ENCODE measurements around the gene KRT85.
A peak's percentile ranks its signal among the peaks of the same experiment; 100 is the strongest.

Gene KRT85

DNA sequence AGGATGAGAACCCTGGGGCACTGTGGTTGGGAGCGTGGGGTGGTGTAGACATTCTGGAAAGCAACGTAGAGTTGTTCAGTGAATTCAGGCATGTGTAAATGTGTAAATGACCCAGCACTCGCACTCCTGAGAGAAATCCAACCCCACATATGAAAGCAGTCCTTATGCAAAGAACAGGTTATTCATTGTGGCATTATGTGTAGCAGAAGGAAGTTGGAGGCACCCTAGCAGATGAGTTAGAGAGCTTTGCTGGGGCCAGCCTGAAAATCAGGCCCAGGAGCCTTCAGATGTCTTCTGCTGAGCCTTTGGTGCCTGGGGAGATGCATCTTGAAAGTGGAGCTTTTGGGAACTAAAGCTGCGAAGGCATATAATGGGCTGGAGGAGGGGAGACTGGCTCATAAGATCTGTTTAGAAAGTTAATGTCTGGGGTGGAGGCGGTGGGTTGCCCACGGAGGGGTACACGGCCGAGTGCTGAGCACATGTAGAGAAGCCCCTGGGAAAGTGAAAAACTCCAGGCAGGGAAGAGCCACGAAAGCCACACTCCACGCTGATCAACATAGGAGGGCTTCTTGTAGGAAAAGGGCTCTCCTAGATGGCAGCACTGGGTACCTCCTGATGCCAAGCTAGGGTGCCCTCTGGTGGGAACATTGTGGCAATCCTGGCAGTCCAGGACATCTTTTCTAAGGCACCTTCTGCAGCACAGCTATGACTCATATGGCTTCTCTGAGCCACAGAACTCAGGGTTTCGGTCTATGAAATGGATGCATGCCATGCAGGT, 40.0 kb downstream of the KRT85 start:
- Histone ChIP-seq H3K27ac (ENCODE audit: extremely low read depth, low read depth, low read length) (no peak overlapping the region), H3K4me3 (ENCODE audit: low read depth, low read length) (no peak overlapping the region), H3K9me3 (ENCODE audit: control insufficient read depth, insufficient read depth, low read depth, low read length) (no peaks in the 10 kb centered on the region), H3K4me1 (ENCODE audit: control insufficient read depth, insufficient read depth, low read length) (no peaks in the 10 kb centered on the region), H3K36me3 (ENCODE audit: control insufficient read depth in 2 of 2, insufficient read depth in 1 of 2, low read length in 2 of 2) (no peaks in the 10 kb centered on the region)
- POLR2A ChIA-PET = interaction anchor here (0.6 to 1.4 kb wide), 4 partner anchors 10 to 171 kb away, joined by 4 to 6 read pairs (median 4); no protein-coding TSS in a partner anchor
- CTCF ChIA-PET = interaction anchor here (0.6 to 9.2 kb wide), 51 partner anchors 9 to 653 kb away, joined by 3 to 104 read pairs (median 6); no protein-coding TSS in a partner anchor
- peak; percentile 51; the same call in 1 of the 2 replicates for TF ChIP-seq KLF8 (tag by site-specific recombination; IDR thresholded peaks at IDR 0.05)
- no peak for TF ChIP-seq ZNF19 (tag by site-specific recombination; IDR thresholded peaks at IDR 0.05; ENCODE audit: low read depth)
- 0 out of 2 replicates have a peak, but pooled peaks have one; percentile 13 for TF ChIP-seq ZNF366 (tag by site-specific recombination; conservative IDR thresholded peaks at IDR 0.05)
- peak; percentile 44; the same call in 1 of the 2 replicates for TF ChIP-seq SP7 (tag by site-specific recombination; IDR thresholded peaks at IDR 0.05)
- TF ChIP-seq ZNF214 (tag by site-specific recombination; IDR thresholded peaks at IDR 0.05; ENCODE audit: borderline replicate concordance) = no peak
- TF ChIP-seq ZFP69B (tag by site-specific recombination; IDR thresholded peaks at IDR 0.05) = no peak
- peak; percentile 95 for TF ChIP-seq ZNF660 (tag by site-specific recombination; IDR thresholded peaks at IDR 0.05)
- 0 out of 2 replicates have a peak, but pooled peaks have one; percentile 55 for TF ChIP-seq ZFP37 (tag by site-specific recombination; IDR thresholded peaks at IDR 0.05)
- 0 out of 2 replicates have a peak, but pooled peaks have one; percentile 42 for TF ChIP-seq ZEB2 (tag by site-specific recombination; IDR thresholded peaks at IDR 0.05)
- TF ChIP-seq ZNF37A (tag by site-specific recombination; IDR thresholded peaks at IDR 0.05) = no peak
- peak; percentile 74 for TF ChIP-seq ZNF600 (tag by site-specific recombination; IDR thresholded peaks at IDR 0.05)
- no peak for TF ChIP-seq HIC1 (tag by site-specific recombination; IDR thresholded peaks at IDR 0.05)
- TF ChIP-seq, protein P1, sequence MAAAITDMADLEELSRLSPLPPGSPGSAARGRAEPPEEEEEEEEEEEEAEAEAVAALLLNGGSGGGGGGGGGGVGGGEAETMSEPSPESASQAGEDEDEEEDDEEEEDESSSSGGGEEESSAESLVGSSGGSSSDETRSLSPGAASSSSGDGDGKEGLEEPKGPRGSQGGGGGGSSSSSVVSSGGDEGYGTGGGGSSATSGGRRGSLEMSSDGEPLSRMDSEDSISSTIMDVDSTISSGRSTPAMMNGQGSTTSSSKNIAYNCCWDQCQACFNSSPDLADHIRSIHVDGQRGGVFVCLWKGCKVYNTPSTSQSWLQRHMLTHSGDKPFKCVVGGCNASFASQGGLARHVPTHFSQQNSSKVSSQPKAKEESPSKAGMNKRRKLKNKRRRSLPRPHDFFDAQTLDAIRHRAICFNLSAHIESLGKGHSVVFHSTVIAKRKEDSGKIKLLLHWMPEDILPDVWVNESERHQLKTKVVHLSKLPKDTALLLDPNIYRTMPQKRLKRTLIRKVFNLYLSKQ (tag by site-specific recombination; IDR thresholded peaks at IDR 0.05; ENCODE audit: borderline replicate concordance) = no peak
- TF ChIP-seq ZNF768 (tag by site-specific recombination; IDR thresholded peaks at IDR 0.05) = peak; percentile 90
- no peak for TF ChIP-seq ZNF2 (tag by site-specific recombination; IDR thresholded peaks at IDR 0.05)
- TF ChIP-seq, protein P2, sequence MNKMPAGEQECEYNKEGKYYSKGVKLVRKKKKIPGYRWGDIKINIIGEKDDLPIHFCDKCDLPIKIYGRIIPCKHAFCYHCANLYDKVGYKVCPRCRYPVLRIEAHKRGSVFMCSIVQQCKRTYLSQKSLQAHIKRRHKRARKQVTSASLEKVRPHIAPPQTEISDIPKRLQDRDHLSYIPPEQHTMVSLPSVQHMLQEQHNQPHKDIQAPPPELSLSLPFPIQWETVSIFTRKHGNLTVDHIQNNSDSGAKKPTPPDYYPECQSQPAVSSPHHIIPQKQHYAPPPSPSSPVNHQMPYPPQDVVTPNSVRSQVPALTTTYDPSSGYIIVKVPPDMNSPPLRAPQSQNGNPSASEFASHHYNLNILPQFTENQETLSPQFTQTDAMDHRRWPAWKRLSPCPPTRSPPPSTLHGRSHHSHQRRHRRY (tag by site-specific recombination; IDR thresholded peaks at IDR 0.05) = no peak
- TF ChIP-seq ZSCAN30 (tag by site-specific recombination; IDR thresholded peaks at IDR 0.05) = peak; percentile 73; the same call in 1 of the 2 replicates
- no peak for TF ChIP-seq ZNF776 (tag by site-specific recombination; IDR thresholded peaks at IDR 0.05; ENCODE audit: borderline replicate concordance)
- TF ChIP-seq ZNF610 (tag by site-specific recombination; IDR thresholded peaks at IDR 0.05; ENCODE audit: borderline replicate concordance) = no peak
- TF ChIP-seq ZBTB48 (tag by site-specific recombination; IDR thresholded peaks at IDR 0.05) = peak; percentile 74; the same call in 1 of the 2 replicates
- TF ChIP-seq ZNF335 (tag by site-specific recombination; conservative IDR thresholded peaks at IDR 0.05) = 0 out of 2 replicates have a peak, but pooled peaks have one; percentile 23
- 0 out of 2 replicates have a peak, but pooled peaks have one; percentile 55 for TF ChIP-seq ZNF501 (tag by site-specific recombination; IDR thresholded peaks at IDR 0.05)
- TF ChIP-seq ZNF133 (tag by site-specific recombination; IDR thresholded peaks at IDR 0.05) = no peak
- peak; percentile 67 for TF ChIP-seq ZNF654 (tag by site-specific recombination; IDR thresholded peaks at IDR 0.05; ENCODE audit: low read depth)
- TF ChIP-seq GLIS1 (tag by site-specific recombination; IDR thresholded peaks at IDR 0.05) = 0 out of 2 replicates have a peak, but pooled peaks have one; percentile 14
- no peak for TF ChIP-seq HOXD13 (CRISPR knock-in tag; IDR thresholded peaks at IDR 0.05; ENCODE audit: borderline replicate concordance)
- TF ChIP-seq ZNF692 (tag by site-specific recombination; IDR thresholded peaks at IDR 0.05) = 0 out of 2 replicates have a peak, but pooled peaks have one; percentile 64
- TF ChIP-seq ZFHX2 (tag by site-specific recombination; conservative IDR thresholded peaks at IDR 0.05) = peak; percentile 18; the same call in 1 of the 2 replicates
- TF ChIP-seq ZBTB17 (tag by site-specific recombination; IDR thresholded peaks at IDR 0.05) = peak; percentile 63
- TF ChIP-seq, protein P3, sequence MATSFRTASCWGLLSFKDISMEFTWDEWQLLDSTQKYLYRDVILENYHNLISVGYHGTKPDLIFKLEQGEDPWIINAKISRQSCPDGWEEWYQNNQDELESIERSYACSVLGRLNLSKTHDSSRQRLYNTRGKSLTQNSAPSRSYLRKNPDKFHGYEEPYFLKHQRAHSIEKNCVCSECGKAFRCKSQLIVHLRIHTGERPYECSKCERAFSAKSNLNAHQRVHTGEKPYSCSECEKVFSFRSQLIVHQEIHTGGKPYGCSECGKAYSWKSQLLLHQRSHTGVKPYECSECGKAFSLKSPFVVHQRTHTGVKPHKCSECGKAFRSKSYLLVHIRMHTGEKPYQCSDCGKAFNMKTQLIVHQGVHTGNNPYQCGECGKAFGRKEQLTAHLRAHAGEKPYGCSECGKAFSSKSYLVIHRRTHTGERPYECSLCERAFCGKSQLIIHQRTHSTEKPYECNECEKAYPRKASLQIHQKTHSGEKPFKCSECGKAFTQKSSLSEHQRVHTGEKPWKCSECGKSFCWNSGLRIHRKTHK (tag by site-specific recombination; IDR thresholded peaks at IDR 0.05) = no peak
